Neural cell (in vitro differentiated cells): ENCODE measurements around the gene GINS1. TPM values are rescaled to one million over a fixed set of nuclear protein-coding genes. Genes with fewer than 3 reads are reported as not detected.

Source experiments
- H2AFZ ChIP-seq: fragments of 200-600, 300-800 bp; sonication (generic), shearing (Covaris generic); 2 replicates; pipeline ENCODE4 v1.6.0; 2014; ENCODE audit warnings: low read depth, mild to moderate bottlenecking, antibody characterized with exemption, low read length, moderate library complexity
- H3F3A ChIP-seq: fragments of 200-600 bp; shearing (Covaris generic); 2 replicates; pipeline ENCODE4 v1.6.1; 2016; ENCODE audit warnings: mild to moderate bottlenecking, moderate library complexity, mixed read lengths, antibody characterized with exemption, low read length; ENCODE audit not compliant: insufficient read depth, poor library complexity, severe bottlenecking
- H3K27ac ChIP-seq: fragments of 200-600, 300-800 bp; sonication (generic), shearing (Covaris generic); 2 replicates; pipeline ENCODE4 v1.5.1; 2014; ENCODE audit warnings: mild to moderate bottlenecking, low read length, moderate library complexity
- H3K27me3 ChIP-seq: fragments of 300-800, 200-600 bp; sonication (generic), shearing (Covaris generic); 2 replicates; pipeline ENCODE4 v1.6.0; 2014; ENCODE audit warnings: mild to moderate bottlenecking, low read depth, low read length, moderate library complexity; ENCODE audit not compliant: insufficient read depth
- H3K36me3 ChIP-seq: fragments of 300-800, 200-600 bp; sonication (generic), shearing (Covaris generic); 2 replicates; pipeline ENCODE4 v1.5.1; 2014; ENCODE audit warnings: mild to moderate bottlenecking, antibody characterized with exemption, low read length, moderate library complexity; ENCODE audit not compliant: insufficient read depth
- H3K4me2 ChIP-seq: fragments of 300-800, 200-600 bp; sonication (generic), shearing (Covaris generic); 2 replicates; pipeline ENCODE4 v1.6.0; 2014; ENCODE audit warnings: mild to moderate bottlenecking, low read length
- H3K4me3 ChIP-seq: fragments of 300-800, 200-600 bp; sonication (generic), shearing (Covaris generic); 2 replicates; pipeline ENCODE4 v1.5.1; 2014; ENCODE audit warnings: mild to moderate bottlenecking, low read length, moderate library complexity
- H3K79me2 ChIP-seq: fragments of 200-600 bp; shearing (Covaris generic); replicated peaks from 2 replicates; pipeline ENCODE4 v1.6.0; 2014; ENCODE audit warnings: mild to moderate bottlenecking, low read length, moderate library complexity; ENCODE audit not compliant: insufficient read depth
- H3K9ac ChIP-seq: fragments of 300-800, 200-600 bp; sonication (generic), shearing (Covaris generic); 2 replicates; pipeline ENCODE4 v1.6.1; 2016; ENCODE audit warnings: mild to moderate bottlenecking, low read length, mixed read lengths
- H3K9me2 ChIP-seq: fragments of 200-600 bp; shearing (Covaris generic); 2 replicates; pipeline ENCODE4 v1.6.1; 2016; ENCODE audit warnings: mild to moderate bottlenecking, low read length, mixed read lengths; ENCODE audit not compliant: insufficient read depth
- H3K9me3 ChIP-seq: fragments of 200-600, 300-800 bp; sonication (generic), shearing (Covaris generic); 2 replicates; pipeline ENCODE4 v1.6.1; 2016; ENCODE audit warnings: mild to moderate bottlenecking, mixed run types, low read length, moderate library complexity, mixed read lengths
- H4K20me1 ChIP-seq: fragments of 200-600 bp; shearing (Covaris generic); 2 replicates; pipeline ENCODE4 v1.6.1; 2016; ENCODE audit warnings: mild to moderate bottlenecking, mixed run types; ENCODE audit not compliant: insufficient read depth
- EP300 ChIP-seq: fragments of 450-650 bp; conservative IDR thresholded peaks from 2 replicates; pipeline ENCODE4 v1.6.1; 2014; ENCODE audit warnings: antibody characterized with exemption, mild to moderate bottlenecking, moderate library complexity; ENCODE audit not compliant: poor library complexity, severe bottlenecking
- EZH2 ChIP-seq: fragments of 200-600, 300-800 bp; shearing (Covaris generic), sonication (generic); IDR thresholded peaks from 2 replicates; pipeline ENCODE4 v1.6.1; 2014; ENCODE audit warnings: antibody characterized with exemption, low read length, borderline replicate concordance, mild to moderate bottlenecking; ENCODE audit not compliant: insufficient read depth, poor library complexity, severe bottlenecking
- POLR2AphosphoS5 ChIP-seq: IDR thresholded peaks from 2 replicates; pipeline ENCODE4 v1.6.1; 2012
- RAD21 ChIP-seq: fragments of 450-650 bp; conservative IDR thresholded peaks from 2 replicates; pipeline ENCODE4 v1.6.1; 2014; ENCODE audit warnings: antibody characterized with exemption, mild to moderate bottlenecking, moderate library complexity
- REST ChIP-seq: IDR thresholded peaks from 2 replicates; pipeline ENCODE4 v1.6.1; 2012; ENCODE audit warnings: borderline replicate concordance
- TAF1 ChIP-seq: IDR thresholded peaks from 2 replicates; pipeline ENCODE4 v1.6.1; 2012; ENCODE audit warnings: low read depth
- polyA plus RNA-seq: library from polyadenylated mRNA; depleted of rRNA; stranded (reverse); fragments of >200 nt; gene quantifications from 2 replicates; pipeline ENCODE4 v1.2.3, GENCODE V29; 2014
- TF ChIP-seq, protein P1 (sequence below): fragments of 450-650 bp; IDR thresholded peaks from 2 replicates; pipeline ENCODE4 v1.5.1; 2014; ENCODE audit warnings: antibody characterized with exemption, mild to moderate bottlenecking, moderate library complexity; ENCODE audit not compliant: poor library complexity, severe bottlenecking

The GINS1 gene
- polyA plus RNA-seq, 1 donor from 2014 or later = 4.5 TPM

DNA sequence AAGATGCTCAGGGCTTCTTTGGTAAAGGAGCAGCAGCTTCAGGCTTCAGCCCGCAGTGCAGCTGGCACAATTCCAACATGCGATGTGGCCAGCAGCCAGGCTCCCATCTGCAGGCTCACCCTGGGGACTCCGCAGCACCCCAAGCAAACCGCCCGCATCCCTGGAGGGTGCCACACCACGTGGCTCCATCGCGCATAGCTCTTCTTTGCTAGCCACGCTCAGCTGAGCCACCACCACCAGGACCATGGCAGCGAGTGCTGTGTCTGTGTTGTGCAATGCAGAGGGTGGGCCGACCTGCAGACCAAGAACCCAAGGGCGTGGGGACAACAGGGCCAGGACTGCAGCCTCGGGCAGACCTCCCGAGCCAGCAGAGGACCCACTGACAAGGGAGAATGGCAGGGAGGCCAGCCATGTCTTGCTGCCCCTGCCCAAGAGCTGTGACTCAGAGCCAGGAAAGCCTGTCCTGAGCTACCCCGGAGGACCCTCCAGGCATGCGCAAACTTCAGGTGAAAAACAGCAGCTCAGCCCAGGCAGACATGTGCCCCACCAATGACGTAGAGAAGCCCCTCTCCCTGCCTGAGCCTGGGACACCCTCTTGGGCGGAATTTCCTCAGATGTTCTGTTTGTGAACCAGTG lies 87.8 kb downstream of the GINS1 start:
- H4K20me1 ChIP-seq = no peaks in the 10 kb centered on the region
- H3K9me2 ChIP-seq = no peaks in the 10 kb centered on the region
- H3K79me2 ChIP-seq = no peaks in the 10 kb centered on the region
- H3K27me3 ChIP-seq = no peaks in the 10 kb centered on the region
- no peaks in the 10 kb centered on the region for H3F3A ChIP-seq
- no peak overlapping the region for H3K9ac ChIP-seq
- H3K27ac ChIP-seq = no peak overlapping the region
- no peak overlapping the region for H3K4me3 ChIP-seq
- TF ChIP-seq RAD21 = no peak
- TF ChIP-seq REST = no peak
- TF ChIP-seq, protein P1, sequence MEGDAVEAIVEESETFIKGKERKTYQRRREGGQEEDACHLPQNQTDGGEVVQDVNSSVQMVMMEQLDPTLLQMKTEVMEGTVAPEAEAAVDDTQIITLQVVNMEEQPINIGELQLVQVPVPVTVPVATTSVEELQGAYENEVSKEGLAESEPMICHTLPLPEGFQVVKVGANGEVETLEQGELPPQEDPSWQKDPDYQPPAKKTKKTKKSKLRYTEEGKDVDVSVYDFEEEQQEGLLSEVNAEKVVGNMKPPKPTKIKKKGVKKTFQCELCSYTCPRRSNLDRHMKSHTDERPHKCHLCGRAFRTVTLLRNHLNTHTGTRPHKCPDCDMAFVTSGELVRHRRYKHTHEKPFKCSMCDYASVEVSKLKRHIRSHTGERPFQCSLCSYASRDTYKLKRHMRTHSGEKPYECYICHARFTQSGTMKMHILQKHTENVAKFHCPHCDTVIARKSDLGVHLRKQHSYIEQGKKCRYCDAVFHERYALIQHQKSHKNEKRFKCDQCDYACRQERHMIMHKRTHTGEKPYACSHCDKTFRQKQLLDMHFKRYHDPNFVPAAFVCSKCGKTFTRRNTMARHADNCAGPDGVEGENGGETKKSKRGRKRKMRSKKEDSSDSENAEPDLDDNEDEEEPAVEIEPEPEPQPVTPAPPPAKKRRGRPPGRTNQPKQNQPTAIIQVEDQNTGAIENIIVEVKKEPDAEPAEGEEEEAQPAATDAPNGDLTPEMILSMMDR = no peak
- H3K36me3 ChIP-seq = no peaks in the 10 kb centered on the region
- no peaks in the 10 kb centered on the region for H3K9me3 ChIP-seq
- no peak overlapping the region for H3K4me2 ChIP-seq
- no peak overlapping the region for H2AFZ ChIP-seq

GRCh38 chr20:25496165-25496967 lies 88.9 kb downstream of the GINS1 start:
- Histone ChIP-seq H4K20me1 (no peaks in the 10 kb centered on the region), H3K9me2 (no peaks in the 10 kb centered on the region), H3K4me2 (no peak overlapping the region), H3K9ac (no peak overlapping the region), H3K9me3 (no peaks in the 10 kb centered on the region), H3K36me3 (no peaks in the 10 kb centered on the region), H2AFZ (no peak overlapping the region), H3F3A (no peaks in the 10 kb centered on the region), H3K79me2 (no peaks in the 10 kb centered on the region), H3K27me3 (no peaks in the 10 kb centered on the region), H3K4me3 (no peak overlapping the region), H3K27ac (no peak overlapping the region)
- TF ChIP-seq REST (no peak), POLR2AphosphoS5 (no peak), TAF1 (no peak), EP300 (no peak), EZH2 (no peak), RAD21 (no peak)
- TF ChIP-seq, protein P1 = no peak
